Lower leg skin (tissue), 3 donors: ENCODE data around the gene KLF5.

ENCODE experiments used
- CTCF ChIP-seq, 3 donors: fragments of 450-650 bp; IDR thresholded peaks; one replicate each; pipeline ENCODE4 v1.5.1; 2016; ENCODE audit warnings: antibody characterized with exemption in 3 of 3, mild to moderate bottlenecking in 3 of 3, moderate library complexity in 2 of 3
- POLR2A ChIP-seq, 2 donors: fragments of 450-650 bp; IDR thresholded peaks; one replicate each; pipeline ENCODE4 v1.6.1; 2016 to 2017; ENCODE audit warnings: antibody characterized with exemption in 2 of 2, mild to moderate bottlenecking in 1 of 2, moderate library complexity in 1 of 2

DNA sequence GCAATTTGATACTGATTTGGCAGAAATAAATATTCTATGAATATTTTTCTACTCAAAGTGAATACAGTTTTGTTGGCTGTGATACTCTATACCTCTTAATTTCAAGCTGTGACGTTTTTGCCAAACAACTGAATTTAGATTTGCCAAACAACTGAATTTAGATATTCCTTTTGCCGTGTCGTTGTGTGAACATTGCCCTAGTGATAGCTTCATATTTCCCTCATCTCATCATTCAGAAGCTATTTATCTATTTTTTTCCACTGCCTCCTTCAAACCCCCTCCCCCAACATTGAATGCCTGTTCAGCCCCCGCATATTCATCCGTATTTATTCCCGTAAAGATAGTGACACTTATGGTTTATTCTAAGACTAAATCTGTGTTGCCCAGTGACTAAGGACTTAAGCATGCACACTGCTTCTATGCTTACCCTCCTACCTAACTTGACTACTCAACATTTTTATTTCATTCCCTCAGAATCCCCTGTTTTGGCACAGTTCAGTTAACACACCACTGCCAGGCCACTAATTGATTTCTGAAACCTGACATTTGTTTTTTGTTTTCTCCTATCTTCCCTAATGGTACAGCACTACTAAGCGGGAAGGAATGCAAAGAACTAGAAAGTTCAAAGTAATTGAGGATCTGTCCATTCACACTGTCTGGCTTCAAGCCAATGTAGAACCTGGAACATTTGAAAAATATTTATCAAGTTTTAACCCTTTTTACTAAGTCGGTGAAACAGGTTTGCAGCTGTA lies 2.8 kb upstream of the KLF5 start:
- no peak for TF ChIP-seq CTCF (IDR thresholded peaks at IDR 0.05)
- no peak for TF ChIP-seq POLR2A (IDR thresholded peaks at IDR 0.05)
